NCI-H2107 treated with DMSO at 0.1 percent for 48 hours (cell line): ENCODE results near the gene FRMD8.

ENCODE experiments used
- DNase-seq: peaks from one replicate; lab custom pipeline; 2025; ENCODE audit not compliant: unreplicated experiment; lab: John Stamatoyannopoulos, UW

Gene FRMD8

DNA sequence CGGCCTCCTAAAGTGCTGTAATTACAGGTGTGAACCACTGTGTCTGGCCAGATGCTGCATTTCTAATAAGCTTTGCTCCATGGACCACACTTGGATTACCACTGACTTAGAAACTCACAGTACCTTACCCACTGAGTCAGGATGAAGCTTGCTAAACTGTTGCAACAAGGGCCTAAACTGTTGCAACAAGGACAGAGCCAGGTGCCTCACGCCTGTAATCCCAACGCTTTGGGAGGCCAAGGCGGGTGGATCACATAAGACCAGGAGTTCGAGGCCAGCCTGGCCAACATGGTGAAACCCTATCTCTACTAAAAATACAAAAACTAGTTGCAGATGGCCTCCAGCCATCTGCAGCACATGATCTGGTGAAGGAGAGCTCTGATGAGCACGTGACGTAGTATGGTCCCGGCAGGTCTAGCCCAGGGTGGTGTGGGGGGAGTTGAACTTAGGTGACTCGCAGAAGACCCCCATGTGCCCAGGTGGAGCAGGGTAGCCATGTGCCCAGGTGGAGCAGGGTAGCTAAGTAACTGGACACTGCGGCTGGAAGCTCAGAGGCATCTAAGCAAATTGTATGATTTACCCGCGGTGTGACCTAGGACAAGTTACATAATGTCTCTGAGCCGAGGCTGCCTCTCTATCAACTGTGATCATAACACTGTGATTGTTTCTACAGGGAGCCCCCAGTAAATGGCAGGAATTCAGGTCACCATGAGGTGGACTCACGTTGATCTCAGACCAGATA, 12.4 kb upstream of the FRMD8 start:
- no peak for DNase-seq

DNA sequence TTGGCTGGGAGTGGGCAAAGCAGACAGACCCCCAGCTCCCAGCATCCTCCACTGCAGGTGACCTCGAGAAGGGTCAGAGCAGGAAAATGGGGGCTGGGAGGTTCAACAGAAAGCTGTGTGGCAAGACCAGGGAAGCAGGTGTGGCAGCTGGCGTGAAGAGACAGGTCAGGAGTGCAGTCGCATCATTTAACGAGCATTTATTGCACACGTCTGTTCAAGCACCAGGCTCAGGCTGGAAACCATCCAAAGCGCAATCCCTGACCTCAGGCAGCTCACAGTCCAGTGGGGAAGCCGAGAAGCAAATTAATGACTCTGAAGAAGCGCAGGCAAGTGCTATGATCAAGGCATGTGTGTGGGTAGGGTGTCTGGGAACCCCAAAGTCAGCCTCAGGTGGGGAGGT, 11.4 kb upstream of the FRMD8 start:
- DNase-seq, result no peak

DNA sequence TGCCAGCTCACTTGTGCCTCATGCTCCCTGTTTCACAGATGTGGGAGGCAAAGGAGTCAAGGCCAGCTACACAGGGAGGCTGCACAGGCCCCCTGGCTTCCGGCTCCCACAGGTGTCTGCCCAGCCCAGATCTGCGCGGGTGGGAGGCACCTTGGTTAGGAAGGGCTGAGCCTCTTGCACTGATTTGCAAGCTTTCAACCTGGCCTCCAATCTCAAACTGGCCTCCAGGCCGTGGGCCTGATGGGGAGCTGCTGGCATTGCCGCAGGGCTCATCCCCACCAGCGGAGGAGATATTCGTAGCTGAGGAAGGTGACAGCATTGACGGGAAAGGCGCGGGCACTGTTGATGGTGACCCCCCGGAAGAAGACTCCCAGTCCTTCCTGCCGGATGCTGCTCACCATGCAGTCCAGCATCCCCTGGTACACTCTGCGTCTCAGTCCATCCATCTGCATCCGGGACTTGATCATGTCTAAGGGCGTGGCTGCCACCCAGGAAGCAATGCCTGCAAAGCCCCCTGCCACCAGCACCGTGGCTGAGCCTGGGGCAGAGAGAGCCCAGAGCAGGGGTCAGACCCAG, 10.2 kb upstream of the FRMD8 start:
- no peak for DNase-seq

DNA sequence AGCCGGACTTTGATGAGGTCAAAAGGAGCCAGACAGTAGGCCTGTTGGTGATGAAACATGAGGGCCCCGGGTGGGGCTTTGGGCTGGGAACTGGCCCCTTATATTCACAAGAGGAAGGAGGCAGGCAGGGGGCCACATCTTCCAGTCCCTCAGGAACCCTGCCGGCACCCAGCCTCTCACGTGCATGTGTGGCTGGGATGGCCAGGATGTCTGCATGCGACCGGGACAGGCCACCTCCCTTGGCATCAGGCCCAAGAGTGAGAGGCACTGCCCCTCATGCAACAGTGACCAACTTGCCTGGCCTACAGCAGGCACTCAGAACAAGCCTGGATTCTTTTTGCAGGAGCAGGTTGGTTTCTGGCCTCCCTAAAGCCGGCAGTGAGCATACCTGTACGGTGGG, 9.4 kb upstream of the FRMD8 start:
- DNase-seq, result no peak

DNA sequence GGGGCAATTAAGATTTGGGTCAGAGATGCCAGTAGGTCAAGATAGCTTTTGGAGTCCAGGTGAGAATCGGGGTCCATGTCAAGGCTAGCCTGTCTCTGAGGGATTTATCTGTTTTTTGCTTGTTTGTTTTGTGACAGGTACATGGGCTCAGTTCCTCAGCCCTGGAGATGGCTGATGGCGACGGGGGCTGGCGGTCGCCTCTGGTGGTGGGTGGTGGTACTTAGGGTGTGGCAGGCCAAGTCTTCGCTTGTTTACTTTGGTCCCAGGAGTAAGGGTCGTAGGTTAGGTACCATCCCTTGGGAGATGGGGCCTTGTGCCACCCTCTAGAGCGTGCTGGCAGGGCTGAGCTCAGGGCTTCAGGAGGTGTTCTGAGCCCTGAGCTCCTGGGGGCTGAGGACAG, 8.7 kb upstream of the FRMD8 start:
- DNase-seq, result no peak

DNA sequence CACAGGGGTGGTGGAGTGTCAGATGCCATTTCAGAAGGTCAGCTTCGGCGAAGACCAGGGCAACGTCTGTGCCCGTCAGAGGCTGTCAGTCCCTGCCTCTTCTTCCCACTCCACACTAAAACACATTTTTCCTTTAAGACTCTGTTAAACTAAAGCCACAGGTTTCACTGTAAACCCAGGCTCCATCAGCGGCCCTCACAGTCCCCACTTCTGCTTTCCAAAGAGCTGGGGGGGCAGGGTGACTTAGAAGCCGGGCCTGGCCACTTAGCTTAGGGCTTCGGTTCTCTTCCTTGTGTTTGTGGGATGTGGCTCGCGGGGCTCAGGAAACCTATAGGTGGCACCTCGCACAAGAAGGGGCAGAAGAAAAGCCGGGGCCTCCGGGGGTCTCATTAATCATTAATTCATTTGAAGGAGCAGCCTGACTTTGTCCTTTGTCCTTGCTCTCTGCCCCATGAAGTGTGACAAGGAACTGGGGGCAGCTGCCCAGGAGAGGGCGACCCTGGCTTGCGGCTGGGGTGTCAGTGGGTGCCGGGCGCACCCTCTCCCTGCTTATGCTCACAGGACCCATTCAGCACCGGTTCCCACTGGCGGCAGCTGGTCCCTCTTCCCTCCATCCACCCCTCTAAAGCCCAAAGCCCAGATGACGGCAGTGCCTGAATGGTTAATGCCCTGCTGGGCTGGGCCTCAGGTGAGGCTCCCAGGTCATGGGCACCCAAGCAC, 8.1 kb upstream of the FRMD8 start:
- no peak for DNase-seq

DNA sequence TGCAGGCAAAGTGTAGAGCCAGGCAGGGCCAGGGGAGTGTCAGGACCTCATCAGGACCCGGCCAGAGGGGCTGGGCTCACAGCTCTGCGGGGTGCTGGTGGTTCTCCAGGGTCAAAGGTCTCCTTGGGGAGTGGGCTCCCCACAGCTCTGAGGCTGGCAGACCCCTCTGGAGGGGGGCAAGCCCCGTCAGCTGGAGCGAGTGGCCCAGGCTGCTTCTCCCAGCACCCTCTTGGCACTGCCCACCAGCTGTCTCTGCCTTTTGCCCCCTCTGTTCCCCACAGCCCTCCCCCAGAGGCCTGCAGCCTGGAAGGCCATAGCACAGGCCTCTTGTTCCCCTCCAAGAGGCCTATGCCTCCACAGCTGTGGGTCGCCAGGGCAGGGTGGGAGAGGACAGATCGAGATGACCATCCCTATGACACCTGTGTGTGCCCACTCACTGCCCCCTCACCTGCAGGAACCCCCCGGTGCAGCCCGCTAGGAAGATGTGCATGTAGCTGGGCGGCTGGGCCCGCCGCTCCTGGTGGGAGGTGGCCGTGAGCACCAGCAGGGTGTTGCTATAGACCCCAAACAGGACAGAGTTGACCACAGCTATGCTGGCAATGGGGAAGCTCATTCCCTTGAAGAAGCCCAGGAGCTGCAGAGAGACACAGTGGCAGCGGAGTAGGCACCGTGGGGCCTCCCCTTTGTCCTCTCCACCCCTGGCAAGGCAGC, 7.4 kb upstream of the FRMD8 start:
- no peak for DNase-seq

DNA sequence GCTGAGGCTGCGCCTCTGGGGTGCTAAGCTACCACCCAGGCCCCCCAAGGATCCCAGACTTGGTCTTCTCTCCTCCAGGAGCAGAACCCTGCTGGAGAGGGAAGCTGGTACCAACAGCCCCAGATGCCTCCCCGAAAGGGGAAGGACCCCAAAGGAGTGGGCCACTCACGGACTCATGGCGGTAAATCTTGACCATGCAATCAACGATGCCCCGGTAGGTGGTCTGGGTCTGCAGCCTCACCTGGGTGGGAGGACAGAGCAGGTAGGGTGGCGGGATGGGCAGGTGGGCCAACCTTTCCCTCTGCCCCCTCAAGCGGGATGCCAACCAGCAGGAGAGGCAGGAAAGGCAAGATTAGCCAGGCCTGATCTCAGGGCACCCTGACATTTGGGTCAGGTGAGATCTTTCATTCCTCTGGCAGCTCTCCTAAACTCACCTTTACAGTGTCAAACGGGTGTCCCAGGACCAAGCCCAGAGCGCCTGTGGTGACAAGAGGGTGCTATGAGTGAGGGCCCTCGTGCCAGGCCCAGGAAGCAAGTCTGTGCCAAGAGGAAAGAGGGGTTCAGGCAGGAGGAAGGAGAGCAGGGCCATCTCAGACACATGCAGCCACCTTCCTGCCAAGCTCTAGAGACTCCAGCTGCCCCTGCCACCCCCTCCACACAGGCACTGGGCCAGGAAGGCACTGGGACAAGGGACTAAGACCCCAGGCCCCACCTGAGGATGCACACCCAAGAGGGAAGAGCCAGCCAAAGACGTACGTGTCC, 6.6 kb upstream of the FRMD8 start:
- no peak for DNase-seq

DNA sequence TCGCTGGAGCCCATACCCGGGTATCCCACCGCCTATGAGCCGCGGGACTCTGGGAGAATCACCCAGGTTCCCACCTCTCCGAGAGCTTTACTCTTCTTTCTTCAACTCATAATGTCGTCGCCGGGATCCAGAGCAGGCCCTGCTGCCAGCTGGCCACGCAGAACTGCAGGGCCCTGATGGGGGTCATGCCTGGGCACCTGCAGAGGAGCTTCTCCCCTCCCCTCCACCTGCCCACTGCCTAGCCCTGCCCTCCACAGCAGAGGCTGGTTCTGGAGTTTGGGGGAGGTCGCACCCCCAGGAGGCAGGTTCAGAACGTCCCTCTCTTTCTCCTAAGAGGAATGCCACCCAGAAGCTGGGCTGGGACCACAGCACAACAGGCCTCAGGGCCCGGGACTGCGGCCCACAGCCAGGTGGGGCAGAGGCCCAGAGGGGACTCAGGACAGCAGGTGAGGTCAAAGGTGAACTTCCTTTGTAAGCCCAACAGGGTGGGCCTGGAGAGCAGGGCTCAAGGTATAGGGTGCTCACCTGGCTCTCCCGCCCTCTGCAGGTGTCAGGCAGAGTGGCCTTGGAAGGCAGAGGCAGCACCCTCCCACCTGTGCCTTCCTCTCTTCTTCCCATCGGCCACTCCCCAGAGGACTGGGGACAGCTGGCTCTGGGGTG, 5.8 kb upstream of the FRMD8 start:
- no peak for DNase-seq

DNA sequence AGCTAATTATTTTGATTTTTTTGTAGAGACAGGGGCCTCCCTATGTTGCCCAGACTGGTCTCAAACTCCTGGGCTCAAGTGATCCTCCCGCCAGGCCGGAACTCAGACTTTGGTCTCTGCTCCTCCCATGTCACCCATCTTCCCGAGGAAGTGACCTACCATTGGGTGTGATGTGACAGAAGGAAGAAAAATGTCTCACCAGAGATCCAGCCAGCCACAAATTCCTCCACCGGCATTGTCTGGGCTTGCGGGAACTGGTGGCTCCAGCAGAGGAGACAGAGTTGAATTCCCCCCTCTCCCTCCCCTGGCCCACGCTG, 4.8 kb upstream of the FRMD8 start:
- DNase-seq, result no peak

DNA sequence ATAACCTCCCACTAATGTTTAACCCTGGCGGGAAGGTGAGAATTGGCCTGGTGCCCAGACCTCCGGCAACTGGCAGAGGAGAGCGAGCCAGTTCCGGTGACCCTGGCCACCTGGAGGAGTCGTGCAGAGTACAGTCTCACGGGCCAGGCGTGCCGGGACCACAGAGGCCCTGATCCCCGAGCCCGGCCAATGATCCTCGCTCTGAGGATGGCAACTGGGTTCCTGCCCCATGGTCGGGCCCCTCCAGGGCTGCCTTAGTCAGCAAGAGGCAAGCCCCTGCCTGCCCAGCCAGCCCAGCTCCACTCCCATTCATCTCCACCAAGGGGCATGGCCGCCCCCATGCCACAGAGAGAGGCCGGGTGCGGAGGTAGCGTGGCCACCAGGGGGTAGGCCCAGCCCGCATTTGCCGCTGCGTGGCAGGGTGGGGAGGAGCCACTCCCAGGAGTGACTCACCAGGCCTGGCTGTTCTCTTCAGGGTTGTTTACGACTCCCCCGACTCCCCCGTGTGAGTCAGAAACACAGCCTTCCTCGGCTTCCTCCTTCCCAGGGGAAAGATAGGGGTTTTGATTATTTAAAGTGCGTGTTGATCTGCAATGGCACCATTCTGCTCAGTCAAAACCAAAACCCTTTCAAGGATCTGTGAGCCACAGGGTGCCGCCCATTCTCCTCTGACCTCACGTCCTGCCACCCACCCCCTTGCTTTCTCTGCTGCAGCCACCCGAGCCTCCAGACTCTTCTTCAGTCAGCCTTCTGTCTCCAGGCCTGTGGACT, 4.2 kb upstream of the FRMD8 start, which contains the start of gene SLC25A45:
SLC25A45 (minus strand) TSS at position 614 of the 771 bp plus-strand sequence. CDS start 695 bp downstream, outside the sequence.
- DNase-seq, result peak; percentile 86

DNA sequence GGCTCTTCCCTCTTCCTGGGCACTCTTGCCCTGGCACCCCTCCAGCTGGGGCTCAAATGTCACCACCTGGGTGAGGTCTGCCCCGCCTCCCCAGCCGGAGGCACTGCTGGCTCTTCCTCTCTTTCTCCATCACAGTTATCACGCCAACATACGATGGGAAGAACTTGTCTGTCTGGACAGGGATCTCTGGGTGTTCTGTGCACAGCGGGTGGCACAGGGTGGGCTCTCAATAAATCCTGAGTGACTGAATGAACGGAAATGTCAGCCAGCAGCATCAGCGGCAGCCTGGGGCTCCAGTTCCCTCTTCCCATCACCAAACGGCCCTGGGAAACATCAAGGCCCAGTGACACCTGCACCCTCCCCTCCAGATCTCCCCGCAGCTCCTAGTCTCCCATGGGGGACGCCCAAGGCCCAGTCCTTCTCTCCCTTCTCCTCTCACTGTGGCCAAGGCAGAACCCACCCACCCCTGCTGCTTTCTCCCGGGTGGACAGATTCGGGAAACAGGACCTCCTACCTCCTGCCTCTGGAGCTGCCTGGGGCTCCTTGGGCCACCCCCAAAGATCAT, 3.6 kb upstream of the FRMD8 start:
- peak; percentile 94 for DNase-seq

DNA sequence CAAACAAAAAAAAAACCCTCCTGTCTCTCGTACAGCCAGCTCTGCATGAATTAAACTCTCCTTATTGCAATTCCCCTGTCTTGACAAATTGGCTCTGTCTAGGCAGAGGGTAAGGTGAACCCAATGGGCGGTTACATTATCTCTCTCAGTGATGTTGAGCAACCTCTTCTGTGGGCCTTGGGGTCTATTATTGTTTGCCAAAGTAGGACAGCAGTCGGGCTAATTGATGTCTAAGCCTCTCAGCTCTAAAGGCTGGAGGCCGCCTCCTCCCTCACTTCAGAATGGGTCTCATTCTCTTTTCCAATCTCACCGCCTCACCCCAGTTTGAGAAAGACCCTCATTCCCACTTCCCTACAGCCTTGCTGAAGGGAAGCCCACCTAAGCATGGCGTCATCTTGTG, 2.7 kb upstream of the FRMD8 start:
- no peak for DNase-seq

DNA sequence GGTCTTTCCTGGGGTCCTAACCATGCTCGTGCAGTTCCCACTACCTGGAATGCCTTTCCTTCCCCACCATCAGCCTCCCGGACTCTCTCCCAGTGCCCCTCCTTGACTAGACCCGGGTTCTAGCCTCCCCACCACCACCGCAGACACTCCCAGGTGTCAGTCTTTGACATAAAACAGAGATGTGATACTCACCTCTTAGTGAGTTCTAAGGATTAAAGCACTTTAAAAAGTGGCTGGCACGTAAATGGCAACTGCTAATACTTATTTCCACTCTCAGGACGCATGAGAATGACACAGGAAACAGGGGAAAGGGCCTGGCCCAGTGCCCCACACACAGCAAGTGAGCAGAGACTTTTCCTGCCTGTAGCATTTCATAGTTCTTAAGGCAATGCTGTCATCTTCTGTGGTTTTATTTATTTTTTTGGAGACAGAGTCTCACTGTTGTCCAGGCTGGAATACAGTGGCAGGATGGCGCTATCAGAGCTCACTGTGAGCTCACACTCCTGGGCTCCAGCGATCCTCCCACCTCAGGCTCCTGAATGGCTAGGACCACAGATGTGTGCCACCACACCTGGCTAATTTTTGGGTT, 2.0 kb upstream of the FRMD8 start:
- no peak for DNase-seq

DNA sequence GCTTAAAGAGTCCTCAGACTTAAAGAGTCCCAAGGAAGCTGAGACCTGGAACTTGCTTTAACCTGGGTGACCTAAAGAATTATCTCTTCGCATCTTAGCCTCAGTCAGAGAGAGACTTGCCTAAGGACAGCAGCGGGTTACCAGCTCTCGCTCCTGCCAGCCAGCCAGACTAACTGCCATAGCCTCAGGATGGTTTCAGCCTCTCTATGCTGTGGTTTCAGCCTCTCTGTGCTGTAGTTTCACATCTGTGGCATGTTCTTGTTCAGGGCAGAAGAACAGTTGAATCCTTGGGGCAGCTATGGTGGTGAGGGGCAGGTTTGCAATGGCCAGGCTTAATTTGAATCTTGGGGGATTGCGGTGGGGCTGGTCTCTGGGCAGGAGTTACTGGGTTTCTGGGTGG, 2.3 kb downstream of the FRMD8 start:
- DNase-seq, result no peak

DNA sequence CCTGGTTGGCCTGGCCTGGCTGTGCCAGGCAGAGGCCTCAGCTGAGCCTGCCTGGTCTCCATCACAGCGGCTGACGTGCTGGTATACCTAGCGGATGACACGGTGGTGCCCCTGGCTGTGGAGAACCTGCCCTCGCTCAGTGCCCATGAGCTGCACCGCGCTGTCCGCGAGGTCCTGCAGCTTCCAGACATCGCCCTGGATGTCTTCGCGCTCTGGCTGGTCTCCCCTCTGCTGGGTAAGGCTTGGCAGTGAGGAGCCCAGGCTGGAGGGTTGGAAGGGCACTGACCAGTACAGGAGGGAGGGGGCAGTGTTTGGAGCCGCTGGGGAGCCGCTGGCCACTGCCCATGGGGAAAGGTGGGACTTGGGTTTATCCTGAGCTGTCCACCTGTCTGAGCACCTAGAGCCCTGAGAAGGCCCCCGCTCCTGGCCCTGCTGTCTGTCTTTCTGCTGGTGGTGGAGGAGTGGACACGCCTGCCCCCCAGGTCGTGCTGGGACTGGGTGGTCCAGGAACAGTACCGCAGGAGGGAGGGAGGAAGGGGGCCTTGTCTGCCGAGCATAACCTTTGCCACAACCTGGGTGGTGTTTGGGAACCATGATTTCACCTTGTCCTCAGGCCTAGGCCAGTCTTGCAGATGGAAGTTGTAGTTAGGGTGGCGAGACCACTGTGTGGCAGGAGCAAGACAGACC, 3.0 kb downstream of the FRMD8 start:
- no peak for DNase-seq

DNA sequence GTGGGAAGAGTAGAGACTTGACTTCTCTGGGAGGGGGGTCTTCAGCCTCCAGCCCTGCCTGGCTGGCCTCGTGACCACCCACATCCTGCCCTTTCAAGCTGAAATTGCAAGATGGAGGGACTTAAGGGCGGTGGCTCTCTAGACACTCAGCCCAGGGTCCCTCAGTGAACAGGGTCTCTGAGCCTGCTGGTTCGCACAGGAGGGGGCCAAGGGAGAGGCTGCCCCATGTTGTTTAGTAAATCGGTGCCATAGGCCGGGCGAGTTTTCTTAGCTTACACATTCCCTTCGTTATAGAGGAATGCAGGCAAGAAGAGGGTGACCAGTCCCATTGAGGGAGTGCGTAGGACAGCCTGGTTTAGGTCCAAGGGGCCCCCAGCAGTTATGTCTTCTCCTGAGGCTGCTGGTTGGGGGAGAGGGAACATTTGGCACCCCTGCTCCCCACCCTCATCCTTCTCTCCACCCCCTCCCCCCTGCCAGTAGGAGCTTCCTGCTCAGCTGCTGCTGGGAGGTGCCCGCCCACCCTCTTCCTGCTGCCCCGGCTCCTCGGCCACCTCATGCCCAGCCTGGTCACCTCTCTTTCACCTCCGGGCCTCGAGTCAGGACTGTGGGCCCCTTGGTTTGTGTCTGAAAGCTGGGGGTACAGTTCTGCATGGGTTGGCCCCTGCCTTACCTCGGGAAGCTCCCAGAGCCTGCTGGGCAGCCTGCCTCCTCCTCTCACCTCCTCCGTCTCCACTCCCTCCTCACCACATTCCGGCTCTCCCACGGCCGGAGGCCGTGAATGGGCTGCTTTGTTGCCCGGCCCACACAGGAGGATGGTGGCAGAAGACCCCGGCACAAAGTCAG, 3.9 kb downstream of the FRMD8 start:
- no peak for DNase-seq

DNA sequence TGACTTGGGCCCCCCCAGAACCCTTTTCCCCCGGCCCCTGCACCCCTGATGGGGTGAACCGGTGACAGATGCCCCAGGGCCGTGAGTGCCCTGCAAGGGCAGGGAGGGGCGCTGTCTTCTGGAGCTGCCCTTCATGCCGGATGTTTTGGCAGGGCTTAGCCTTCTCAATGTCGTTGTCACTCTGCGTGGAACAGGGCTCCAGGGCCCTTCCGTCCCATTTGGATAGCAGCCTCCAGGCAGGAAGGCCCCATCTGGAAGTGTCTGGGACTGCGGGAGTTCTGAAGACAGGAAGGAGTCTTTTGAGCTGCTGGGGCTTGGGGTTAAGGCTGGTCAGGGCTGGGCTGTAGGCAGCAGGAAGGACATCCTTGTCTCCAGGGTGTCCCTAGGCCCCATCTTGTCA, 4.6 kb downstream of the FRMD8 start:
- DNase-seq, result no peak
